ENCODE data around the gene KDM1B. TPM values are rescaled to one million over a fixed set of nuclear protein-coding genes. Genes with fewer than 3 reads are reported as not detected.
A peak's percentile ranks its signal among the peaks of the same experiment; 100 is the strongest.

KDM1B gene
- total and polyA plus RNA-seq, 9 of the 15 experiments (the other 6 are each of a cell fraction or from before 2014, with no cell fraction given), result 1.4 to 58.9 (median 36.3) TPM

DNA sequence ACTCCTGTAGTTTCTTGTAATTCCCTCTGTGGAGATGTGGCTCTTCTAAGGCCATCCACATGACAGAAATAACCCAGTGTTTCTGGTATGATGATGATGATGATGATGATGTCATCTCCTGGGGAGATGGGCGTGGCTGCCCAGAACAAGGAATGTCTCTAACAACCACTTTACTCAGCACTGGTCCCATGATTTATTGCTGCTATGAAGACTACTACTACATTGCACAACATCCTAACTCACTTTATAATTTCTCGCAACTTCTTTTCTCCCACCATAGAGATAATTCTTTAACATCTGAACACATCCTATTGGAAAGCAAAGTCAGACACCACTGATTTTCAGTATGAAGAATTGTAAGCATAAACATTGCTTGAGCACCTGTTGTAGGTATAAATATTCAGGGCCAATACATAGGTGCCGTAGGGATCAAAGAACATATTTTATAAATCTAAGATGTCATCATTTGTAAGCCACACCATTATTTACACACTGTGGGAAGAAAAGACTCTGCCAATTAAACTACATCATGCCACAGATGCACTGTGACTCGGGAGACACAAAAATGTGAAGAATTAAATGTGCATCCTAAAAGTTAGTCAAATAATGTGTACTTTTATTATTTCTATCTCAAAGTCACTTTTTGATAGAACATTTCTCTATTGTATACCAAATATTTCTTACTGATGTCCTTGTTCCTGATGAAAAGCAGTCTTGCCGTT is 6.8 kb upstream of the KDM1B start (continued):
- TF ChIP-seq, protein P1, sequence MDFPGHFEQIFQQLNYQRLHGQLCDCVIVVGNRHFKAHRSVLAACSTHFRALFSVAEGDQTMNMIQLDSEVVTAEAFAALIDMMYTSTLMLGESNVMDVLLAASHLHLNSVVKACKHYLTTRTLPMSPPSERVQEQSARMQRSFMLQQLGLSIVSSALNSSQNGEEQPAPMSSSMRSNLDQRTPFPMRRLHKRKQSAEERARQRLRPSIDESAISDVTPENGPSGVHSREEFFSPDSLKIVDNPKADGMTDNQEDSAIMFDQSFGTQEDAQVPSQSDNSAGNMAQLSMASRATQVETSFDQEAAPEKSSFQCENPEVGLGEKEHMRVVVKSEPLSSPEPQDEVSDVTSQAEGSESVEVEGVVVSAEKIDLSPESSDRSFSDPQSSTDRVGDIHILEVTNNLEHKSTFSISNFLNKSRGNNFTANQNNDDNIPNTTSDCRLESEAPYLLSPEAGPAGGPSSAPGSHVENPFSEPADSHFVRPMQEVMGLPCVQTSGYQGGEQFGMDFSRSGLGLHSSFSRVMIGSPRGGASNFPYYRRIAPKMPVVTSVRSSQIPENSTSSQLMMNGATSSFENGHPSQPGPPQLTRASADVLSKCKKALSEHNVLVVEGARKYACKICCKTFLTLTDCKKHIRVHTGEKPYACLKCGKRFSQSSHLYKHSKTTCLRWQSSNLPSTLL (IDR thresholded peaks at IDR 0.05), result no peak
- TF ChIP-seq BMI1 (IDR thresholded peaks at IDR 0.05; ENCODE audit: low read length), result no peak
- TF ChIP-seq LCOR (CRISPR knock-in tag; IDR thresholded peaks at IDR 0.05), result no peak
- TF ChIP-seq SAP30 (IDR thresholded peaks at IDR 0.05; ENCODE audit: borderline replicate concordance, insufficient read depth, low read depth, low read length, poor library complexity, severe bottlenecking), result no peak
- no peak for TF ChIP-seq PBX2 (CRISPR knock-in tag; IDR thresholded peaks at IDR 0.05; ENCODE audit: low read depth)
- peak; percentile 88 for TF ChIP-seq PBX2 (tag; conservative IDR thresholded peaks at IDR 0.05; ENCODE audit: low read depth)
- TF ChIP-seq PCBP2 (IDR thresholded peaks at IDR 0.05; ENCODE audit: low read depth, low read length, poor library complexity, severe bottlenecking), result no peak
- TF ChIP-seq PCBP1 (IDR thresholded peaks at IDR 0.05; ENCODE audit: low read depth, low read length, poor library complexity, severe bottlenecking), result no peak
- no peak for TF ChIP-seq ZNF146 (CRISPR knock-in tag; IDR thresholded peaks at IDR 0.05; ENCODE audit: unreplicated experiment)
- no peak for TF ChIP-seq TFAP4 (CRISPR knock-in tag; IDR thresholded peaks at IDR 0.05; ENCODE audit: borderline replicate concordance)
- TF ChIP-seq ZNF75A (CRISPR knock-in tag; IDR thresholded peaks at IDR 0.05), result no peak
- no peak for TF ChIP-seq SREBF2 (CRISPR knock-in tag; IDR thresholded peaks at IDR 0.05)
- no peak for TF ChIP-seq NCOA6 (IDR thresholded peaks at IDR 0.05)
- TF ChIP-seq, protein P2, sequence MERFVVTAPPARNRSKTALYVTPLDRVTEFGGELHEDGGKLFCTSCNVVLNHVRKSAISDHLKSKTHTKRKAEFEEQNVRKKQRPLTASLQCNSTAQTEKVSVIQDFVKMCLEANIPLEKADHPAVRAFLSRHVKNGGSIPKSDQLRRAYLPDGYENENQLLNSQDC (CRISPR knock-in tag; IDR thresholded peaks at IDR 0.05), result no peak
- TF ChIP-seq, protein P3, sequence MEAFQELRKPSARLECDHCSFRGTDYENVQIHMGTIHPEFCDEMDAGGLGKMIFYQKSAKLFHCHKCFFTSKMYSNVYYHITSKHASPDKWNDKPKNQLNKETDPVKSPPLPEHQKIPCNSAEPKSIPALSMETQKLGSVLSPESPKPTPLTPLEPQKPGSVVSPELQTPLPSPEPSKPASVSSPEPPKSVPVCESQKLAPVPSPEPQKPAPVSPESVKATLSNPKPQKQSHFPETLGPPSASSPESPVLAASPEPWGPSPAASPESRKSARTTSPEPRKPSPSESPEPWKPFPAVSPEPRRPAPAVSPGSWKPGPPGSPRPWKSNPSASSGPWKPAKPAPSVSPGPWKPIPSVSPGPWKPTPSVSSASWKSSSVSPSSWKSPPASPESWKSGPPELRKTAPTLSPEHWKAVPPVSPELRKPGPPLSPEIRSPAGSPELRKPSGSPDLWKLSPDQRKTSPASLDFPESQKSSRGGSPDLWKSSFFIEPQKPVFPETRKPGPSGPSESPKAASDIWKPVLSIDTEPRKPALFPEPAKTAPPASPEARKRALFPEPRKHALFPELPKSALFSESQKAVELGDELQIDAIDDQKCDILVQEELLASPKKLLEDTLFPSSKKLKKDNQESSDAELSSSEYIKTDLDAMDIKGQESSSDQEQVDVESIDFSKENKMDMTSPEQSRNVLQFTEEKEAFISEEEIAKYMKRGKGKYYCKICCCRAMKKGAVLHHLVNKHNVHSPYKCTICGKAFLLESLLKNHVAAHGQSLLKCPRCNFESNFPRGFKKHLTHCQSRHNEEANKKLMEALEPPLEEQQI (IDR thresholded peaks at IDR 0.05), result no peak
- no peak for TF ChIP-seq ZC3H11A (IDR thresholded peaks at IDR 0.05; ENCODE audit: low read depth, low read length)
- TF ChIP-seq, protein P4, sequence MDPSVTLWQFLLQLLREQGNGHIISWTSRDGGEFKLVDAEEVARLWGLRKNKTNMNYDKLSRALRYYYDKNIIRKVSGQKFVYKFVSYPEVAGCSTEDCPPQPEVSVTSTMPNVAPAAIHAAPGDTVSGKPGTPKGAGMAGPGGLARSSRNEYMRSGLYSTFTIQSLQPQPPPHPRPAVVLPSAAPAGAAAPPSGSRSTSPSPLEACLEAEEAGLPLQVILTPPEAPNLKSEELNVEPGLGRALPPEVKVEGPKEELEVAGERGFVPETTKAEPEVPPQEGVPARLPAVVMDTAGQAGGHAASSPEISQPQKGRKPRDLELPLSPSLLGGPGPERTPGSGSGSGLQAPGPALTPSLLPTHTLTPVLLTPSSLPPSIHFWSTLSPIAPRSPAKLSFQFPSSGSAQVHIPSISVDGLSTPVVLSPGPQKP (CRISPR knock-in tag; IDR thresholded peaks at IDR 0.05), result no peak
- TF ChIP-seq CAMTA2 (CRISPR knock-in tag; conservative IDR thresholded peaks at IDR 0.05), result no peak

Data from K562 (cell line).